NCI-H69 (cell line): Measurements from ENCODE around the gene PCDHGB4.
"Not testable (repeated sequence)": the region's sequence is repeated elsewhere in the genome, so short reads cannot be mapped to it uniquely, and the experiment has no call there.

Experiments used
- DNase-seq: peaks from one replicate; lab custom pipeline; 2025; lab: John Stamatoyannopoulos, UW

The PCDHGB4 gene

DNA sequence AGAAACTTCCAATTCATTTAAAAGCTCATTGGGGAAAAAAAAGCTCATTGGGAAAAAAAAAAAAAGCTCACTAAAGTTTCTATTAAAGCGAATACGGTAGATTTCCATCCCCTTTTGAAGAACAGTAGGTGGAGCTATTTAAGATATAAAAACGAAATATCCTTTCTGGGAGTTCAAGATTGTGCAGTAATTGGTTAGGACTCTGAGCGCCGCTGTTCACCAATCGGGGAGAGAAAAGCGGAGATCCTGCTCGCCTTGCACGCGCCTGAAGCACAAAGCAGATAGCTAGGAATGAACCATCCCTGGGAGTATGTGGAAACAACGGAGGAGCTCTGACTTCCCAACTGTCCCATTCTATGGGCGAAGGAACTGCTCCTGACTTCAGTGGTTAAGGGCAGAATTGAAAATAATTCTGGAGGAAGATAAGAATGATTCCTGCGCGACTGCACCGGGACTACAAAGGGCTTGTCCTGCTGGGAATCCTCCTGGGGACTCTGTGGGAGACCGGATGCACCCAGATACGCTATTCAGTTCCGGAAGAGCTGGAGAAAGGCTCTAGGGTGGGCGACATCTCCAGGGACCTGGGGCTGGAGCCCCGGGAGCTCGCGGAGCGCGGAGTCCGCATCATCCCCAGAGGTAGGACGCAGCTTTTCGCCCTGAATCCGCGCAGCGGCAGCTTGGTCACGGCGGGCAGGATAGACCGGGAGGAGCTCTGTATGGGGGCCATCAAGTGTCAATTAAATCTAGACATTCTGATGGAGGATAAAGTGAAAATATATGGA is 43.0 kb downstream of the PCDHGB4 start, which contains the start of gene PCDHGA12:
Gene PCDHGA12, plus strand, starts transcription at position 176 of the 782 bp plus-strand sequence. Its CDS starts 253 bp downstream, at position 429.
- DNase-seq, result peak; percentile 4

DNA sequence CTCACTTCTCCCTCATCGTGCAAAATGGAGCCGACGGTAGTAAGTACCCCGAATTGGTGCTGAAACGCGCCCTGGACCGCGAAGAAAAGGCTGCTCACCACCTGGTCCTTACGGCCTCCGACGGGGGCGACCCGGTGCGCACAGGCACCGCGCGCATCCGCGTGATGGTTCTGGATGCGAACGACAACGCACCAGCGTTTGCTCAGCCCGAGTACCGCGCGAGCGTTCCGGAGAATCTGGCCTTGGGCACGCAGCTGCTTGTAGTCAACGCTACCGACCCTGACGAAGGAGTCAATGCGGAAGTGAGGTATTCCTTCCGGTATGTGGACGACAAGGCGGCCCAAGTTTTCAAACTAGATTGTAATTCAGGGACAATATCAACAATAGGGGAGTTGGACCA is 43.8 kb downstream of the PCDHGB4 start:
- no peak for DNase-seq

GRCh38 chr5:141432308-141432707 is 44.8 kb downstream of the PCDHGB4 start:
- DNase-seq, result not testable (repeated sequence)

DNA sequence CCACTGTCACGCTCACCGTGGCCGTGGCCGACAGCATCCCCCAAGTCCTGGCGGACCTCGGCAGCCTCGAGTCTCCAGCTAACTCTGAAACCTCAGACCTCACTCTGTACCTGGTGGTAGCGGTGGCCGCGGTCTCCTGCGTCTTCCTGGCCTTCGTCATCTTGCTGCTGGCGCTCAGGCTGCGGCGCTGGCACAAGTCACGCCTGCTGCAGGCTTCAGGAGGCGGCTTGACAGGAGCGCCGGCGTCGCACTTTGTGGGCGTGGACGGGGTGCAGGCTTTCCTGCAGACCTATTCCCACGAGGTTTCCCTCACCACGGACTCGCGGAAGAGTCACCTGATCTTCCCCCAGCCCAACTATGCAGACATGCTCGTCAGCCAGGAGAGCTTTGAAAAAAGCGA is 45.2 kb downstream of the PCDHGB4 start:
- not testable (repeated sequence) for DNase-seq

DNA sequence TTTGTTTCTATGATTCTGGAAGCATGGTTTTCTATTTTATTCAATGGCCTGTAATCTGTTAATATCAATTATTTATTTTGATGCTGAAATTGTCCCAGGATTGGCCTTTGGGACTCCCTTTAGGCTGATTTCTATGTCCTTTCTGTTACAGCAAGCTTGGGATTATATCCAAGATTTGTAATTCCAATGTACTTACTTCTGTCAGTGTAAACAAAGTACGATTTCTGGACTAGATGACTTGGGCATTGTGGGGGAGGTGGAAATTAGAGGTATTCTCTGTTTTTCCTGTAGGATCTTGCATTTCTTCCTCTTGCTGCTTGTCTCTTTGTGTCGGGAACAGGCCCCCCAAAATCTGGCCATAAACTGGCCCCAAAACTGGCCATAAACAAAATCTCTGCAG is 46.5 kb downstream of the PCDHGB4 start:
- DNase-seq, result no peak

DNA sequence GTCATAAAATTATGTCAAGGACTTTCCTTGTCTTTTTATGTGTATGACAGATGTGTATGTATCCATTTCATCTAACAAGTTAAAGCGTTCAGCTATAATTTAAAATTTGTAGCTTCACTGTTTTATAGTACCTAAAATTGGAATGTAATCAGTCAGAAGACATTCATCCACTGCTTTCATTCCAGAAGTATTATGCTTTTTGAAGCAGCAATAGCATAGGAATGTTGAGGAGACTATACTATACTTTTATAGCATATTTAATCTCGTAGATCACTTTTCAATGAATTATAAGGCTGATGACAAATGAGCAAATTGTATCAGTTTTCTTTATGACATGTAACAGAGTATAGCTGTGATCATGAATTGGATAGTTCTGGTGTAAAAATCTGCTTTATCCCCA is 49.7 kb downstream of the PCDHGB4 start:
- no peak for DNase-seq

GRCh38 chr5:141439411-141440141 is 52.1 kb downstream of the PCDHGB4 start:
- DNase-seq, result no peak
